Hematopoietic multipotent progenitor cell treated with erythropoietin and hydrocortisone succinate and interleukin-3 and kit ligand, for 4 days (in vitro differentiated cells): ENCODE data around the gene ALS2.
"Not testable (repeated sequence)": the region's sequence is repeated elsewhere in the genome, so short reads cannot be mapped to it uniquely, and the experiment has no call there.

ENCODE experiments used
- DNase-seq: peaks from one replicate; pipeline ENCODE4 v3.0.0-alpha.2; 2015

Gene ALS2

GRCh38 chr2:201671205-201671604 lies 109.5 kb downstream of the ALS2 start:
- not testable (repeated sequence) for DNase-seq

GRCh38 chr2:201669865-201670264 lies 110.9 kb downstream of the ALS2 start:
- no peak for DNase-seq

- DNase-seq = peak; percentile 72
Measured at GRCh38 chr2:201668402-201668910, 112.3 kb downstream of the ALS2 start.

- no peak for DNase-seq
Measured at GRCh38 chr2:201664334-201664733, 116.4 kb downstream of the ALS2 start.

- peak; percentile 44 for DNase-seq
Measured at GRCh38 chr2:201661366-201661765, 119.4 kb downstream of the ALS2 start.

GRCh38 chr2:201660293-201660895 lies 120.3 kb downstream of the ALS2 start:
- DNase-seq = peak; percentile 15

GRCh38 chr2:201656740-201657139 lies 124.0 kb downstream of the ALS2 start:
- DNase-seq = no peak

- DNase-seq = no peak
Measured at GRCh38 chr2:201656102-201656501, 124.6 kb downstream of the ALS2 start.

- no peak for DNase-seq
Measured at GRCh38 chr2:201654616-201655384, 125.9 kb downstream of the ALS2 start.

GRCh38 chr2:201653221-201653620 lies 127.5 kb downstream of the ALS2 start:
- no peak for DNase-seq
